ENCODE results near the gene COL13A1. TPM values are rescaled to one million over a fixed set of nuclear protein-coding genes. Genes with fewer than 3 reads are reported as not detected.

Gene COL13A1
- total and polyA plus RNA-seq, 2 donors (not counting 1 experiment from before 2014, with no cell fraction given): 5.7 to 7.4 TPM

DNA sequence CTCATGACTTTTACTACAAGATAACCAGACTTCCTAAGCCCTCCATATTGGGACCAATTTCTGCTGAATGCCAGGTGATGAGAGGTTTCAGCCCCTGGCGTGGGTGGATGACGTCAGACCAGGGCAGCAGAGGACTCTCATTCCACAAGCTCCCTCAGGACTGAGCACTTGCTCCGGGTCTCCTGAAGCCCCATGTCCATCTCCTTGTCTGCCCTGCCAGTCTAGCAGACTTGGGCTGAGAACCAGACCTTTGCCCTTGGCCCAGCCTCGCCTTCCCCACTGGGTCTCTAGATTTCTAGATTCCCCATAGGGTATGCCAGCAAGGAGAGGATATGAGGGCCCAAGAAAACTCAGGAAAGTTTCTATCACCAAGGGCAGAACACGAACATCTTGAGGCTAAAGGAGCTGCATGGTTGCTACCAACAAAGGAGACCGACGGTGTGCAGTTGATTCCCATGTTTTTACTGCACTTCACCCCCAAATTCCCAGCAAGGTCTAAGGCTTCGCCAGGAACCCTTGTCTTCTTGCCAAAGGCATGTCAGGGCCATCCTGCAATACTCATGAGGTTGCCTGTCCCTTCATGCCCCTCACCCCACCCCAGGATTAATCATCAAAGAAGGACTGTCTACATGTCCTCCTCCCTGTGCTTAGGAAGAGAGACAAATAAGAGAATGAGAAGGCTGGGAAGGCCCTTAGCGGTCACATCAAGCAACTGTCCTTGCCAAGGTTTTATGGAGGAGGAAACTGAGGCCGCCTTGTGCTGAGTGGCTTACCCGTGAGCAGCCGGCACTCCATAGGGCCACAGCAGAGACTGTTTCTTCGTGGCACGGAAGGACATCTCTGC lies 154.4 kb downstream of the COL13A1 start:
- Histone ChIP-seq H4K20me1 (ENCODE audit: control insufficient read depth, extremely low read depth, insufficient read depth, low read length) (no peaks in the 10 kb centered on the region), H3K4me1 (ENCODE audit: control insufficient read depth, extremely low read depth, insufficient read depth, low read length) (no peaks in the 10 kb centered on the region), H3K36me3 (ENCODE audit: control insufficient read depth, insufficient read depth, low read length) (no peaks in the 10 kb centered on the region), H3K9ac (ENCODE audit: insufficient read depth, low read length) (no peak overlapping the region), H3K27me3 (ENCODE audit: control insufficient read depth, insufficient read depth, low read length) (no peaks in the 10 kb centered on the region), H3K79me2 (ENCODE audit: control insufficient read depth, insufficient read depth, low read length) (no peaks in the 10 kb centered on the region), H2AFZ (ENCODE audit: low read length) (no peak overlapping the region), H3K4me3 (replicated peaks in 1 of 4; ENCODE audit: control extremely low read depth in 1 of 4, insufficient read depth in 1 of 4, low read depth in 3 of 4, low read length in 4 of 4) (no peak overlapping the region), H3K4me2 (ENCODE audit: extremely low read depth, insufficient read depth, low read length) (no peak overlapping the region), H3K9me3 (ENCODE audit: control insufficient read depth, insufficient read depth, low read depth, low read length) (no peaks in the 10 kb centered on the region), H3K27ac (ENCODE audit: insufficient read depth, low read length) (no peak overlapping the region)
- DNase-seq (ENCODE audit: low read depth in 2 of 2): no peak
- TF ChIP-seq, protein P1, sequence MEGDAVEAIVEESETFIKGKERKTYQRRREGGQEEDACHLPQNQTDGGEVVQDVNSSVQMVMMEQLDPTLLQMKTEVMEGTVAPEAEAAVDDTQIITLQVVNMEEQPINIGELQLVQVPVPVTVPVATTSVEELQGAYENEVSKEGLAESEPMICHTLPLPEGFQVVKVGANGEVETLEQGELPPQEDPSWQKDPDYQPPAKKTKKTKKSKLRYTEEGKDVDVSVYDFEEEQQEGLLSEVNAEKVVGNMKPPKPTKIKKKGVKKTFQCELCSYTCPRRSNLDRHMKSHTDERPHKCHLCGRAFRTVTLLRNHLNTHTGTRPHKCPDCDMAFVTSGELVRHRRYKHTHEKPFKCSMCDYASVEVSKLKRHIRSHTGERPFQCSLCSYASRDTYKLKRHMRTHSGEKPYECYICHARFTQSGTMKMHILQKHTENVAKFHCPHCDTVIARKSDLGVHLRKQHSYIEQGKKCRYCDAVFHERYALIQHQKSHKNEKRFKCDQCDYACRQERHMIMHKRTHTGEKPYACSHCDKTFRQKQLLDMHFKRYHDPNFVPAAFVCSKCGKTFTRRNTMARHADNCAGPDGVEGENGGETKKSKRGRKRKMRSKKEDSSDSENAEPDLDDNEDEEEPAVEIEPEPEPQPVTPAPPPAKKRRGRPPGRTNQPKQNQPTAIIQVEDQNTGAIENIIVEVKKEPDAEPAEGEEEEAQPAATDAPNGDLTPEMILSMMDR (conservative IDR thresholded peaks at IDR 0.05 in 1 of 2, IDR thresholded peaks at IDR 0.05 in 1 of 2; ENCODE audit: low read depth in 1 of 2, low read length in 2 of 2): no peak
- TF ChIP-seq EZH2 (IDR thresholded peaks at IDR 0.05; ENCODE audit: low read length, missing control alignments): no peak

DNA sequence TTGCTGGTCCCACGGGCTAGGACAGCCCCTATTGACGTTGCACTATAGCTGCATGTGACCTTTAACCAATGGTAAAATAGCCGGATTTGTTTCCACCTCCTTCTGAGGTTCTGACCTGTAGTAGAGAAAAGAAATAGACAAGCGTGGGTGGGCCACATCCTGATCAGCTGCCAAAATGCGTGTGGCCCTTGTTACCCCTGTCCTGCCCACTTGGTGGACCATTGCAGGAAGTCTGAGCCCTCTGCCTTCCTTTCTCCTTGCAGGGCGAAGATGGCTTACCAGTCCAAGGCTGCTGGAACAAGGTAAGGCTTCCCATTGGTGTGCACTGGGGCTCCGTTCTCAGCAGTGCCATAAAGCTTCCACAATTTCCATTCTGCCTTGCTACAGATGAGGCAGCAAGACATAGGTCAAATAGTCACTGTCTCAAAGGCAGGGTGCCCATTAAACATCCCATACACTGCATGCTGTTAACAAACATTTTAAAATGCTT lies 155.1 kb downstream of the COL13A1 start:
- H3K4me1 ChIP-seq (ENCODE audit: control insufficient read depth, extremely low read depth, insufficient read depth, low read length): no peaks in the 10 kb centered on the region
- H3K27me3 ChIP-seq (ENCODE audit: control insufficient read depth, insufficient read depth, low read length): no peaks in the 10 kb centered on the region
- no peak overlapping the region for H3K27ac ChIP-seq (ENCODE audit: insufficient read depth, low read length)
- TF ChIP-seq EZH2 (IDR thresholded peaks at IDR 0.05; ENCODE audit: low read length, missing control alignments): no peak
- H3K36me3 ChIP-seq (ENCODE audit: control insufficient read depth, insufficient read depth, low read length): no peaks in the 10 kb centered on the region
- no peaks in the 10 kb centered on the region for H3K79me2 ChIP-seq (ENCODE audit: control insufficient read depth, insufficient read depth, low read length)
- no peaks in the 10 kb centered on the region for H4K20me1 ChIP-seq (ENCODE audit: control insufficient read depth, extremely low read depth, insufficient read depth, low read length)
- no peak for DNase-seq (ENCODE audit: low read depth in 2 of 2)
- H3K9ac ChIP-seq (ENCODE audit: insufficient read depth, low read length): no peak overlapping the region
- no peak overlapping the region for H2AFZ ChIP-seq (ENCODE audit: low read length)
- H3K9me3 ChIP-seq (ENCODE audit: control insufficient read depth, insufficient read depth, low read depth, low read length): no peaks in the 10 kb centered on the region
- no peak overlapping the region for H3K4me2 ChIP-seq (ENCODE audit: extremely low read depth, insufficient read depth, low read length)
- no peak overlapping the region for H3K4me3 ChIP-seq (replicated peaks in 1 of 4; ENCODE audit: control extremely low read depth in 1 of 4, insufficient read depth in 1 of 4, low read depth in 3 of 4, low read length in 4 of 4)

DNA sequence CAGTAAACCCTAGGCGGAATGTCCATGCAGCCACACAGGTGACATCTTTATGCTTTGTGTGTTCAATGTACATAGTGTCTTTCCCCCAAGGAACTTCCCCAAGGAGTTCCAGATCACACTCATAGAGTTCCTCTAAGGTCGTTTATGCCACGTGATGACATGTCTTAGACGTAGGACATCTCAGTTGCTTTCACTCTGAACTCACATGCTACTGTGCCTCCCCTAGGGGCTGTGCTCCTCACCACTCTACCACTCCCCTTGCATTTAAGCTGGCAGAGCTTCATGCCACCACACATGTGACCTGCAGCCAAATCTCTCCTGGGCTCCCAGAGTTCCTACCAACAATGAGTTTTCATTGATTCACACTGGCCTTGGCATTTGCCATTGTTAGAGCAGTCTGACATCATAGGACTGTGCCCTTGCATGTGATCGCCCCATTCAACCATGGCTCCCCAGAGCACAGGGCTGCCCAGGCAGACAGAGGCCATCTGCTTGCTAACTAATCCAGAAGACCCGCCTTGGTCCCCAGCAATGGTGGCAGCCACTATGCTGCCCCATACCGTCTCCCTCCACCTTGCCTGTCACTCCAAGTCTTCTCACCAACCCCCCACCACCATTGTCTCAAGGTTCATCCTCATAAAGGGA lies 155.7 kb downstream of the COL13A1 start:
- Histone ChIP-seq H3K27ac (ENCODE audit: insufficient read depth, low read length) (no peak overlapping the region), H3K79me2 (ENCODE audit: control insufficient read depth, insufficient read depth, low read length) (no peaks in the 10 kb centered on the region), H4K20me1 (ENCODE audit: control insufficient read depth, extremely low read depth, insufficient read depth, low read length) (no peaks in the 10 kb centered on the region), H3K27me3 (ENCODE audit: control insufficient read depth, insufficient read depth, low read length) (no peaks in the 10 kb centered on the region), H3K9me3 (ENCODE audit: control insufficient read depth, insufficient read depth, low read depth, low read length) (no peaks in the 10 kb centered on the region), H2AFZ (ENCODE audit: low read length) (no peak overlapping the region), H3K4me2 (ENCODE audit: extremely low read depth, insufficient read depth, low read length) (no peak overlapping the region), H3K36me3 (ENCODE audit: control insufficient read depth, insufficient read depth, low read length) (no peaks in the 10 kb centered on the region), H3K9ac (ENCODE audit: insufficient read depth, low read length) (no peak overlapping the region), H3K4me3 (replicated peaks in 1 of 4; ENCODE audit: control extremely low read depth in 1 of 4, insufficient read depth in 1 of 4, low read depth in 3 of 4, low read length in 4 of 4) (no peak overlapping the region), H3K4me1 (ENCODE audit: control insufficient read depth, extremely low read depth, insufficient read depth, low read length) (no peaks in the 10 kb centered on the region)
- DNase-seq (ENCODE audit: low read depth in 2 of 2): no peak
- TF ChIP-seq EZH2 (IDR thresholded peaks at IDR 0.05; ENCODE audit: low read length, missing control alignments): no peak
- TF ChIP-seq, protein P1 (conservative IDR thresholded peaks at IDR 0.05 in 1 of 2, IDR thresholded peaks at IDR 0.05 in 1 of 2; ENCODE audit: low read depth in 1 of 2, low read length in 2 of 2): no peak
